Measurements from ENCODE around the gene RPL3.

Gene RPL3

GRCh38 chr22:39348909-39349505 lies 29.6 kb upstream of the RPL3 start:
- Histone ChIP-seq H2BK12ac (ENCODE audit: low read length) (no peak overlapping the region), H2BK120ac (ENCODE audit: insufficient read depth, low read length, poor library complexity) (no peak overlapping the region), H3K9ac (ENCODE audit: low read length) (no peak overlapping the region), H3K9me3 (ENCODE audit: insufficient read depth, low read depth, low read length) (peaks cover 1% of the 10 kb centered on the region), H3K18ac (ENCODE audit: low read length) (peak overlapping the region; percentile 87), H3K4ac (ENCODE audit: low read depth, low read length) (peak overlapping the region; percentile 49), H4K8ac (ENCODE audit: low read depth, low read length) (peak overlapping the region; percentile 85), H3K14ac (ENCODE audit: low read length) (peak overlapping the region; percentile 70), H3K4me2 (ENCODE audit: low read length) (peak overlapping the region; percentile 85), H3K27ac (ENCODE audit: low read depth, low read length) (no peak overlapping the region), H3K79me1 (ENCODE audit: low read length) (peaks cover 26% of the 10 kb centered on the region), H4K12ac (ENCODE audit: low read depth, low read length) (peak overlapping the region; percentile 76), H2BK5ac (ENCODE audit: low read depth, low read length, poor library complexity) (no peak overlapping the region), H3K4me1 (ENCODE audit: control insufficient read depth in 1 of 2, insufficient read depth in 2 of 2, low read length in 2 of 2) (peaks cover 26 to 31% of the 10 kb centered on the region in 2 experiments), H2AFZ (ENCODE audit: insufficient read depth, low read length, poor library complexity) (peak overlapping the region; percentile 82), H3K79me2 (ENCODE audit: control insufficient read depth, insufficient read depth, low read length, poor library complexity) (peaks cover 10% of the 10 kb centered on the region), H3K4me3 (ENCODE audit: low read depth, low read length) (peak overlapping the region; percentile 78), H2AK5ac (ENCODE audit: low read length) (no peak overlapping the region), H4K91ac (ENCODE audit: low read depth, low read length) (peak overlapping the region; percentile 48), H3K36me3 (ENCODE audit: control insufficient read depth in 1 of 2, insufficient read depth in 2 of 2, low read length in 2 of 2) (no peaks in the 10 kb centered on the region), H3K23ac (ENCODE audit: low read length) (no peak overlapping the region), H3K27me3 (ENCODE audit: insufficient read depth, low read length) (no peaks in the 10 kb centered on the region)
- no peak for DNase-seq
- WGBS (ENCODE audit: extremely low coverage, insufficient coverage, insufficient read length), result no CpG with 5 or more reads among the region's 11 CpGs

- H3K4me1 ChIP-seq (ENCODE audit: control insufficient read depth in 1 of 2, insufficient read depth in 2 of 2, low read length in 2 of 2), result peaks cover 4 to 7% of the 10 kb centered on the region in 2 experiments
- H3K9ac ChIP-seq (ENCODE audit: low read length), result no peak overlapping the region
- WGBS (ENCODE audit: extremely low coverage, insufficient coverage, insufficient read length), result no CpG with 5 or more reads among the region's 4 CpGs
- no peak overlapping the region for H4K8ac ChIP-seq (ENCODE audit: low read depth, low read length)
- H3K4me3 ChIP-seq (ENCODE audit: low read depth, low read length), result no peak overlapping the region
- H2BK12ac ChIP-seq (ENCODE audit: low read length), result no peak overlapping the region
- H3K27me3 ChIP-seq (ENCODE audit: insufficient read depth, low read length), result no peaks in the 10 kb centered on the region
- H3K4me2 ChIP-seq (ENCODE audit: low read length), result no peak overlapping the region
- no peak overlapping the region for H3K4ac ChIP-seq (ENCODE audit: low read depth, low read length)
- no peak overlapping the region for H3K14ac ChIP-seq (ENCODE audit: low read length)
- no peaks in the 10 kb centered on the region for H3K36me3 ChIP-seq (ENCODE audit: control insufficient read depth in 1 of 2, insufficient read depth in 2 of 2, low read length in 2 of 2)
- no peak overlapping the region for H2AFZ ChIP-seq (ENCODE audit: insufficient read depth, low read length, poor library complexity)
- H3K79me1 ChIP-seq (ENCODE audit: low read length), result peaks cover 8% of the 10 kb centered on the region
- H3K9me3 ChIP-seq (ENCODE audit: insufficient read depth, low read depth, low read length), result peaks cover 1% of the 10 kb centered on the region
- H4K91ac ChIP-seq (ENCODE audit: low read depth, low read length), result no peak overlapping the region
- H2BK5ac ChIP-seq (ENCODE audit: low read depth, low read length, poor library complexity), result no peak overlapping the region
- peak in 1 of 2 donors; percentile 49 for DNase-seq
- no peak overlapping the region for H3K27ac ChIP-seq (ENCODE audit: low read depth, low read length)
- no peak overlapping the region for H3K18ac ChIP-seq (ENCODE audit: low read length)
- H2AK5ac ChIP-seq (ENCODE audit: low read length), result no peak overlapping the region
- H4K12ac ChIP-seq (ENCODE audit: low read depth, low read length), result no peak overlapping the region
- no peak overlapping the region for H2BK120ac ChIP-seq (ENCODE audit: insufficient read depth, low read length, poor library complexity)
- peaks cover 5% of the 10 kb centered on the region for H3K79me2 ChIP-seq (ENCODE audit: control insufficient read depth, insufficient read depth, low read length, poor library complexity)
- H3K23ac ChIP-seq (ENCODE audit: low read length), result no peak overlapping the region
Measured at GRCh38 chr22:39345231-39345630, 25.8 kb upstream of the RPL3 start.

GRCh38 chr22:39344046-39344390 lies 24.6 kb upstream of the RPL3 start:
- no peaks in the 10 kb centered on the region for H3K9me3 ChIP-seq (ENCODE audit: insufficient read depth, low read depth, low read length)
- H3K9ac ChIP-seq (ENCODE audit: low read length), result no peak overlapping the region
- no peak overlapping the region for H3K14ac ChIP-seq (ENCODE audit: low read length)
- H3K4me2 ChIP-seq (ENCODE audit: low read length), result no peak overlapping the region
- no peak overlapping the region for H3K18ac ChIP-seq (ENCODE audit: low read length)
- peak; percentile 60 to 80 for DNase-seq
- H3K27me3 ChIP-seq (ENCODE audit: insufficient read depth, low read length), result no peaks in the 10 kb centered on the region
- WGBS (ENCODE audit: extremely low coverage, insufficient coverage, insufficient read length), result no CpG with 5 or more reads among the region's 8 CpGs
- no peak overlapping the region for H2AFZ ChIP-seq (ENCODE audit: insufficient read depth, low read length, poor library complexity)
- H3K4me1 ChIP-seq (ENCODE audit: control insufficient read depth in 1 of 2, insufficient read depth in 2 of 2, low read length in 2 of 2), result peaks cover under 1 to 2% of the 10 kb centered on the region in 2 experiments
- H3K27ac ChIP-seq (ENCODE audit: low read depth, low read length), result no peak overlapping the region
- H2BK5ac ChIP-seq (ENCODE audit: low read depth, low read length, poor library complexity), result no peak overlapping the region
- H2AK5ac ChIP-seq (ENCODE audit: low read length), result no peak overlapping the region
- no peaks in the 10 kb centered on the region for H3K79me2 ChIP-seq (ENCODE audit: control insufficient read depth, insufficient read depth, low read length, poor library complexity)
- H2BK12ac ChIP-seq (ENCODE audit: low read length), result no peak overlapping the region
- no peaks in the 10 kb centered on the region for H3K36me3 ChIP-seq (ENCODE audit: control insufficient read depth in 1 of 2, insufficient read depth in 2 of 2, low read length in 2 of 2)
- no peak overlapping the region for H3K4ac ChIP-seq (ENCODE audit: low read depth, low read length)
- no peak overlapping the region for H4K12ac ChIP-seq (ENCODE audit: low read depth, low read length)
- no peak overlapping the region for H2BK120ac ChIP-seq (ENCODE audit: insufficient read depth, low read length, poor library complexity)
- no peak overlapping the region for H4K8ac ChIP-seq (ENCODE audit: low read depth, low read length)
- no peak overlapping the region for H3K23ac ChIP-seq (ENCODE audit: low read length)
- H3K4me3 ChIP-seq (ENCODE audit: low read depth, low read length), result no peak overlapping the region
- H4K91ac ChIP-seq (ENCODE audit: low read depth, low read length), result no peak overlapping the region
- no peaks in the 10 kb centered on the region for H3K79me1 ChIP-seq (ENCODE audit: low read length)

- Histone ChIP-seq H2AFZ (ENCODE audit: insufficient read depth, low read length, poor library complexity) (no peak overlapping the region), H2BK120ac (ENCODE audit: insufficient read depth, low read length, poor library complexity) (no peak overlapping the region), H3K14ac (ENCODE audit: low read length) (no peak overlapping the region), H3K36me3 (ENCODE audit: control insufficient read depth in 1 of 2, insufficient read depth in 2 of 2, low read length in 2 of 2) (no peaks in the 10 kb centered on the region), H3K4me2 (ENCODE audit: low read length) (no peak overlapping the region), H2BK5ac (ENCODE audit: low read depth, low read length, poor library complexity) (no peak overlapping the region), H4K12ac (ENCODE audit: low read depth, low read length) (no peak overlapping the region), H3K4ac (ENCODE audit: low read depth, low read length) (no peak overlapping the region), H3K9me3 (ENCODE audit: insufficient read depth, low read depth, low read length) (no peaks in the 10 kb centered on the region), H3K9ac (ENCODE audit: low read length) (no peak overlapping the region), H4K91ac (ENCODE audit: low read depth, low read length) (no peak overlapping the region), H3K4me1 (ENCODE audit: control insufficient read depth in 1 of 2, insufficient read depth in 2 of 2, low read length in 2 of 2) (no peaks in the 10 kb centered on the region), H3K79me1 (ENCODE audit: low read length) (no peaks in the 10 kb centered on the region), H4K8ac (ENCODE audit: low read depth, low read length) (no peak overlapping the region), H2AK5ac (ENCODE audit: low read length) (no peak overlapping the region), H3K23ac (ENCODE audit: low read length) (no peak overlapping the region), H3K79me2 (ENCODE audit: control insufficient read depth, insufficient read depth, low read length, poor library complexity) (no peaks in the 10 kb centered on the region), H2BK12ac (ENCODE audit: low read length) (no peak overlapping the region), H3K27ac (ENCODE audit: low read depth, low read length) (no peak overlapping the region), H3K18ac (ENCODE audit: low read length) (no peak overlapping the region), H3K4me3 (ENCODE audit: low read depth, low read length) (no peak overlapping the region), H3K27me3 (ENCODE audit: insufficient read depth, low read length) (no peaks in the 10 kb centered on the region)
- peak; percentile 87 to 94 for DNase-seq
- WGBS (ENCODE audit: extremely low coverage, insufficient coverage, insufficient read length), result no CpG with 5 or more reads among the region's 15 CpGs
Measured at GRCh38 chr22:39343259-39344045, 24.0 kb upstream of the RPL3 start.

All from trophoblast cell (in vitro differentiated cells and primary cell).